ENCODE data around the gene CDCA4. TPM values are rescaled to one million over a fixed set of nuclear protein-coding genes. Genes with fewer than 3 reads are reported as not detected.

The CDCA4 gene
- total and polyA plus RNA-seq, 2 donors (not counting 3 experiments of a cell fraction or from before 2014, with no cell fraction given) = 29.9 to 44.5 TPM

DNA sequence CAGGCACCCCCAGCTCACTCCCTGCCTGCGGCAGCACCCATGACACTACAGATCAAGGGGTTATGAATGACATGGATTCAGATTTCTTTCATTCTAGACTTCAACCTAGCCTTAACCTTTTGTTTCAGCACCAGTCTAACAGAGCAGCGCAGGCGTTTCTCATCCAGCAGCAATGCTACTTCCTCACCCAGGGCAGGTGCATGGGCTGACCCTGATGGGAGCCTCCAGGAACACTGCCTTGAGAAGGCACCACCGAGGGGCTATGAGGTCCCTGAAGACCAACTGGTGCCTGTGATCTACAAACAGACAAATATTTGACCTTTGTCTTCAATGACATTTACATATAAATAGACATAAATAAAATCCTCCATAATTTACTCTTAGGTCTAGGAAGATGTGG lies 10.8 kb downstream of the CDCA4 start:
- H3K9me3 ChIP-seq (replicated peaks; ENCODE audit: control insufficient read depth, insufficient read depth, low read length) = no peaks in the 10 kb centered on the region
- no peaks in the 10 kb centered on the region for H3K27me3 ChIP-seq (ENCODE audit: control insufficient read depth in 2 of 2, insufficient read depth in 2 of 2, low read length in 2 of 2)
- TF ChIP-seq JUN (IDR thresholded peaks at IDR 0.05; ENCODE audit: borderline replicate concordance, insufficient read depth, insufficient read length, low read depth) (no peak), FOS (IDR thresholded peaks at IDR 0.05; ENCODE audit: borderline replicate concordance, insufficient read depth, low read length) (no peak), POLR2AphosphoS5 (IDR thresholded peaks at IDR 0.05; ENCODE audit: insufficient read depth, low read depth, low read length) (no peak), POLR2A (IDR thresholded peaks at IDR 0.05; ENCODE audit: low read depth, low read length) (no peak), GATA2 (IDR thresholded peaks at IDR 0.05; ENCODE audit: insufficient read depth, insufficient read length, low read depth, low read length) (no peak), EZH2 (IDR thresholded peaks at IDR 0.05; ENCODE audit: borderline replicate concordance, low read depth, low read length, severe bottlenecking) (no peak)
- TF ChIP-seq, protein P1, sequence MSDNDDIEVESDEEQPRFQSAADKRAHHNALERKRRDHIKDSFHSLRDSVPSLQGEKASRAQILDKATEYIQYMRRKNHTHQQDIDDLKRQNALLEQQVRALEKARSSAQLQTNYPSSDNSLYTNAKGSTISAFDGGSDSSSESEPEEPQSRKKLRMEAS (IDR thresholded peaks at IDR 0.05; ENCODE audit: insufficient read depth, insufficient read length) = no peak
- dilution Hi-C loops (cut with MboI; ENCODE audit: extremely low pct_ligation_motif_present, low sequenced_read_pairs) = no loop called here
- no peak overlapping the region for H3K9ac ChIP-seq (replicated peaks; ENCODE audit: extremely low read depth, insufficient read depth, low read length)
- FAIRE-seq (no peak), DNase-seq (ENCODE audit: low read depth, low spot score) (no peak)
- BruUV-seq (replicated peaks) = TSS peak; percentile 9
- intact Hi-C loops (cut with micrococcal nuclease) = no loop called here
- peaks cover 60% of the 10 kb centered on the region for H3K79me2 ChIP-seq (ENCODE audit: control insufficient read depth, insufficient read depth, low read length)
- H3K9me1 ChIP-seq (replicated peaks; ENCODE audit: control insufficient read depth, extremely low read depth, insufficient read depth, low read length) = no peaks in the 10 kb centered on the region
- no peak overlapping the region for H3K27ac ChIP-seq (ENCODE audit: insufficient read depth, low read depth, low read length)
- ChIA-PET CTCF (no interaction called here), POLR2A (no interaction called here)
- no peak overlapping the region for H2AFZ ChIP-seq (ENCODE audit: low read depth, low read length)
- H3K4me1 ChIP-seq (ENCODE audit: control insufficient read depth, extremely low read depth, insufficient read depth, low read length) = peaks cover 7% of the 10 kb centered on the region
- no peak overlapping the region for H3K4me3 ChIP-seq (replicated peaks in 1 of 3; ENCODE audit: insufficient read depth in 1 of 3, low read depth in 1 of 3, low read length in 3 of 3)
- no peaks in the 10 kb centered on the region for H4K20me1 ChIP-seq (replicated peaks; ENCODE audit: control insufficient read depth, extremely low read depth, insufficient read depth, low read length)
- H3K4me2 ChIP-seq (ENCODE audit: insufficient read depth, low read length) = no peak overlapping the region
- peaks cover 9 to 16% of the 10 kb centered on the region in 2 experiments for H3K36me3 ChIP-seq (ENCODE audit: control insufficient read depth in 2 of 2, extremely low read depth in 1 of 2, insufficient read depth in 2 of 2, low read length in 2 of 2)

DNA sequence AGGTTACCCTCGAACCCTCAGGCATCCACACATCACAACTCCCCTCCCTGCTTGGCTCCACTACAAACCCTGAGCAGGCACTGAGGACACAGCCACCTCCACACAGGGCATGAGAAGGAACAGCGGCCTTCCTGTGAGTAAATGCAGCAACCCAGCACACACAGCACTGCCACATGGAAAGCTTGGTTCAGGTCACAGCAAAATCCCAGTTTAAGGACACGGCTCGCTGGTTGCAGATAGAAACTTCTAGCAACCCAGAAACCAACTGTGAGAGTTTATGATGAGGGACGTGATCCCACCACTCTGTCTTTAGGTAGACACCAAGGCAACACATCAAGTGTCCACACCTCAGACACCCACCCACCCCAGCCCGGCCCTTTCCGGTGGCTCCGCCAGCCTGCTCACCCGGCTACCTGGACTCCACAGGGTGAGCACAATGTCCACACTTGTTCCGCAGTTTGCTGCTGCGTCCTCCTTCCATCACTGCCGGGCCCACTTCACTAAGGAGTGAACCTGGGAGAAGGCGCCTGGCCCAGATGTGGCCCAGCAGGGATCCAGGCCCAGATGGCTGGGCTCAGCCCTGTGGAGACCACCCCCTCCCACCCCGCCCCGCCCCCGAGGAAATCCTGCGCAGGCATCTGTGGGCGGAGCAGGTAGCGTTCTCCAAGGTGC lies 13.2 kb downstream of the CDCA4 start:
- Histone ChIP-seq H3K9ac (replicated peaks; ENCODE audit: extremely low read depth, insufficient read depth, low read length) (no peak overlapping the region), H3K9me1 (replicated peaks; ENCODE audit: control insufficient read depth, extremely low read depth, insufficient read depth, low read length) (no peaks in the 10 kb centered on the region), H3K36me3 (ENCODE audit: control insufficient read depth in 2 of 2, extremely low read depth in 1 of 2, insufficient read depth in 2 of 2, low read length in 2 of 2) (peaks cover 9 to 16% of the 10 kb centered on the region in 2 experiments), H3K27ac (ENCODE audit: insufficient read depth, low read depth, low read length) (no peak overlapping the region), H2AFZ (ENCODE audit: low read depth, low read length) (no peak overlapping the region), H3K4me3 (replicated peaks in 1 of 3; ENCODE audit: insufficient read depth in 1 of 3, low read depth in 1 of 3, low read length in 3 of 3) (no peak overlapping the region), H4K20me1 (replicated peaks; ENCODE audit: control insufficient read depth, extremely low read depth, insufficient read depth, low read length) (no peaks in the 10 kb centered on the region), H3K79me2 (ENCODE audit: control insufficient read depth, insufficient read depth, low read length) (peaks cover 36% of the 10 kb centered on the region), H3K27me3 (ENCODE audit: control insufficient read depth in 2 of 2, insufficient read depth in 2 of 2, low read length in 2 of 2) (no peaks in the 10 kb centered on the region), H3K4me2 (ENCODE audit: insufficient read depth, low read length) (no peak overlapping the region), H3K4me1 (ENCODE audit: control insufficient read depth, extremely low read depth, insufficient read depth, low read length) (no peaks in the 10 kb centered on the region), H3K9me3 (replicated peaks; ENCODE audit: control insufficient read depth, insufficient read depth, low read length) (no peaks in the 10 kb centered on the region)
- TF ChIP-seq CTCF (IDR thresholded peaks at IDR 0.05; ENCODE audit: extremely low read depth in 1 of 2, insufficient read depth in 1 of 2, low read depth in 1 of 2, low read length in 2 of 2) = no peak
- TF ChIP-seq, protein P1 (IDR thresholded peaks at IDR 0.05; ENCODE audit: insufficient read depth, insufficient read length) = no peak
- no peak for TF ChIP-seq POLR2A (IDR thresholded peaks at IDR 0.05; ENCODE audit: low read depth, low read length)
- no peak for TF ChIP-seq POLR2AphosphoS5 (IDR thresholded peaks at IDR 0.05; ENCODE audit: insufficient read depth, low read depth, low read length)
- no peak for FAIRE-seq
- dilution Hi-C loops (cut with MboI; ENCODE audit: extremely low pct_ligation_motif_present, low sequenced_read_pairs) (no loop called here), intact Hi-C loops (cut with micrococcal nuclease) (no loop called here)
- BruUV-seq (replicated peaks) = no TSS peak
- POLR2A ChIA-PET = no interaction called here
- no peak for DNase-seq (ENCODE audit: low read depth, low spot score)
- CTCF ChIA-PET = no interaction called here
